Prostate gland (tissue), 2 donors: ENCODE data around the gene ADAMTS13.

ENCODE experiments used
- CTCF ChIP-seq, 4 experiments: fragments of 200-600 bp in 2 of 4; fragments of 450-650 bp in 2 of 4; sonication (generic) in 2 of 4; IDR thresholded peaks; 1 replicate in 3 of 4; 2 replicates in 1 of 4; pipeline ENCODE4 v1.5.1; 2016 to 2019; ENCODE audit warnings: antibody characterized with exemption in 4 of 4, mild to moderate bottlenecking in 2 of 4, moderate library complexity in 2 of 4
- POLR2A ChIP-seq: fragments of 450-650 bp; IDR thresholded peaks from one replicate; pipeline ENCODE4 v1.6.1; 2016; ENCODE audit warnings: antibody characterized with exemption, mild to moderate bottlenecking
- POLR2AphosphoS5 ChIP-seq: sonication (generic); formaldehyde crosslinking; IDR thresholded peaks from one replicate; pipeline ENCODE4 v1.6.1; 2017; ENCODE audit warnings: antibody characterized with exemption

- TF ChIP-seq CTCF (IDR thresholded peaks at IDR 0.05) (no peak), POLR2A (no peak), POLR2AphosphoS5 (no peak)
Observed at GRCh38 chr9:133455936-133456335, 33.8 kb downstream of the ADAMTS13 start.
